HepG2 (cell line): ENCODE measurements around the gene NT5C. TPM values are rescaled to one million over a fixed set of nuclear protein-coding genes. Genes with fewer than 3 reads are reported as not detected.

ENCODE experiments used
- ZNF572 ChIP-seq: sonication (generic); formaldehyde crosslinking; IDR thresholded peaks from 2 replicates; pipeline ENCODE4 v1.5.1; 2020; ENCODE audit warnings: mild to moderate bottlenecking, missing genetic modification reagents
- ZSCAN20 ChIP-seq: sonication (generic); formaldehyde crosslinking; IDR thresholded peaks from 2 replicates; pipeline ENCODE4 v1.4.0; 2020; ENCODE audit warnings: missing genetic modification reagents, mild to moderate bottlenecking, borderline replicate concordance
- polyA plus RNA-seq, 8 experiments: library from polyadenylated mRNA; depleted of rRNA in 3 of 8; stranded (reverse) in 7 of 8; unstranded in 1 of 8; fragments of >200 nt; fragmentation: Illumina TruSeq in 4 of 8; extraction: Trizol in 4 of 8; gene quantifications; 2 replicates each; pipeline versions ENCODE4 v1.2.1 to v1.2.3, GENCODE V29; 2011 to 2016; ENCODE audit warnings: low read depth in 4 of 8, missing spikeins in 1 of 8, mixed read lengths in 1 of 8; ENCODE audit not compliant: insufficient read depth in 1 of 8
- total RNA-seq, 5 experiments: library from RNA; depleted of rRNA; stranded (reverse); fragments of >200 nt; fragmentation: Illumina TruSeq; extraction: Trizol; gene quantifications; 2 replicates each; pipeline ENCODE4 v1.2.3, GENCODE V29; 2016; ENCODE audit warnings: low read depth in 1 of 5
- TF ChIP-seq, protein P1 (sequence below): sonication (generic); formaldehyde crosslinking; IDR thresholded peaks from 2 replicates; pipeline ENCODE4 v1.4.0; 2020; ENCODE audit warnings: missing genetic modification reagents, mild to moderate bottlenecking, borderline replicate concordance
- TF ChIP-seq, protein P2 (sequence below): sonication (generic); formaldehyde crosslinking; IDR thresholded peaks from 2 replicates; pipeline ENCODE4 v1.5.0; 2020; ENCODE audit warnings: mild to moderate bottlenecking, missing genetic modification reagents, borderline replicate concordance
- TF ChIP-seq, protein P3 (sequence below): sonication (generic); formaldehyde crosslinking; IDR thresholded peaks from 2 replicates; pipeline ENCODE4 v1.5.1; 2020; ENCODE audit warnings: missing genetic modification reagents, mild to moderate bottlenecking, borderline replicate concordance

The NT5C gene
- total and polyA plus RNA-seq, 2 of the 13 experiments (the other 11 are each of a cell fraction or from before 2014, with no cell fraction given) = 42.8 to 48.6 TPM

DNA sequence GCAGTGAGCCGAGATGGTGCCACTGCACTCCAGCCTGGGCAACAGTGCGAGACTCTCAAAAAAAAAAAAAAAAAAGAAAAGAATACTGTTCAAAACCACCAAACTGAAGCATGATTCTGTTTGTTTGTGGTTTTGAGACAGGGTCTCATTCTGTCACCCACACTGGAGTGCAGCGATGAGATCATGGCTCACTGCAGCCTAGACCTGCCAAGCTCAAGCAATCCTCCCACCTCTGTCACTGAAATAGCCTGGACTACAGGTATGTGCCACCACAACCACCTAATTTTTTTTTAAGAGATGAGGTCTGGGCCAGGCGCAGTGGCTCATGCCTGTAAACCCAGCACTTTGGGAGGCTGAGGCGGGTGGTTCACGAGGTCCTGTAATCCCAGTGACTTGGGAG, 46.9 kb upstream of the NT5C start (continued):
- TF ChIP-seq, protein P1, sequence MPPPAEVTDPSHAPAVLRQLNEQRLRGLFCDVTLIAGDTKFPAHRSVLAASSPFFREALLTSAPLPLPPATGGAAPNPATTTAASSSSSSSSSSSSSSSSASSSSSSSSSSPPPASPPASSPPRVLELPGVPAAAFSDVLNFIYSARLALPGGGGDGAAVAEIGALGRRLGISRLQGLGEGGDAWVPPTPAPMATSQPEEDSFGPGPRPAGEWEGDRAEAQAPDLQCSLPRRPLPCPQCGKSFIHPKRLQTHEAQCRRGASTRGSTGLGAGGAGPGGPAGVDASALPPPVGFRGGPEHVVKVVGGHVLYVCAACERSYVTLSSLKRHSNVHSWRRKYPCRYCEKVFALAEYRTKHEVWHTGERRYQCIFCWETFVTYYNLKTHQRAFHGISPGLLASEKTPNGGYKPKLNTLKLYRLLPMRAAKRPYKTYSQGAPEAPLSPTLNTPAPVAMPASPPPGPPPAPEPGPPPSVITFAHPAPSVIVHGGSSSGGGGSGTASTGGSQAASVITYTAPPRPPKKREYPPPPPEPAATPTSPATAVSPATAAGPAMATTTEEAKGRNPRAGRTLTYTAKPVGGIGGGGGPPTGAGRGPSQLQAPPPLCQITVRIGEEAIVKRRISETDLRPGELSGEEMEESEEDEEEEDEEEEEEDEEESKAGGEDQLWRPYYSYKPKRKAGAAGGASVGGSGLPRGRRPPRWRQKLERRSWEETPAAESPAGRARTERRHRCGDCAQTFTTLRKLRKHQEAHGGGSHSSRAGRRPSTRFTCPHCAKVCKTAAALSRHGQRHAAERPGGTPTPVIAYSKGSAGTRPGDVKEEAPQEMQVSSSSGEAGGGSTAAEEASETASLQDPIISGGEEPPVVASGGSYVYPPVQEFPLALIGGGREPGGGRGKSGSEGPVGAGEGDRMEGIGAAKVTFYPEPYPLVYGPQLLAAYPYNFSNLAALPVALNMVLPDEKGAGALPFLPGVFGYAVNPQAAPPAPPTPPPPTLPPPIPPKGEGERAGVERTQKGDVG (CRISPR knock-in tag) = no peak
- no peak for TF ChIP-seq ZSCAN20
- TF ChIP-seq, protein P2, sequence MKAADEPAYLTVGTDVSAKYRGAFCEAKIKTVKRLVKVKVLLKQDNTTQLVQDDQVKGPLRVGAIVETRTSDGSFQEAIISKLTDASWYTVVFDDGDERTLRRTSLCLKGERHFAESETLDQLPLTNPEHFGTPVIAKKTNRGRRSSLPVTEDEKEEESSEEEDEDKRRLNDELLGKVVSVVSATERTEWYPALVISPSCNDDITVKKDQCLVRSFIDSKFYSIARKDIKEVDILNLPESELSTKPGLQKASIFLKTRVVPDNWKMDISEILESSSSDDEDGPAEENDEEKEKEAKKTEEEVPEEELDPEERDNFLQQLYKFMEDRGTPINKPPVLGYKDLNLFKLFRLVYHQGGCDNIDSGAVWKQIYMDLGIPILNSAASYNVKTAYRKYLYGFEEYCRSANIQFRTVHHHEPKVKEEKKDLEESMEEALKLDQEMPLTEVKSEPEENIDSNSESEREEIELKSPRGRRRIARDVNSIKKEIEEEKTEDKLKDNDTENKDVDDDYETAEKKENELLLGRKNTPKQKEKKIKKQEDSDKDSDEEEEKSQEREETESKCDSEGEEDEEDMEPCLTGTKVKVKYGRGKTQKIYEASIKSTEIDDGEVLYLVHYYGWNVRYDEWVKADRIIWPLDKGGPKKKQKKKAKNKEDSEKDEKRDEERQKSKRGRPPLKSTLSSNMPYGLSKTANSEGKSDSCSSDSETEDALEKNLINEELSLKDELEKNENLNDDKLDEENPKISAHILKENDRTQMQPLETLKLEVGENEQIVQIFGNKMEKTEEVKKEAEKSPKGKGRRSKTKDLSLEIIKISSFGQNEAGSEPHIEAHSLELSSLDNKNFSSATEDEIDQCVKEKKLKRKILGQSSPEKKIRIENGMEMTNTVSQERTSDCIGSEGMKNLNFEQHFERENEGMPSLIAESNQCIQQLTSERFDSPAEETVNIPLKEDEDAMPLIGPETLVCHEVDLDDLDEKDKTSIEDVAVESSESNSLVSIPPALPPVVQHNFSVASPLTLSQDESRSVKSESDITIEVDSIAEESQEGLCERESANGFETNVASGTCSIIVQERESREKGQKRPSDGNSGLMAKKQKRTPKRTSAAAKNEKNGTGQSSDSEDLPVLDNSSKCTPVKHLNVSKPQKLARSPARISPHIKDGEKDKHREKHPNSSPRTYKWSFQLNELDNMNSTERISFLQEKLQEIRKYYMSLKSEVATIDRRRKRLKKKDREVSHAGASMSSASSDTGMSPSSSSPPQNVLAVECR (CRISPR knock-in tag) = no peak
- TF ChIP-seq, protein P3, sequence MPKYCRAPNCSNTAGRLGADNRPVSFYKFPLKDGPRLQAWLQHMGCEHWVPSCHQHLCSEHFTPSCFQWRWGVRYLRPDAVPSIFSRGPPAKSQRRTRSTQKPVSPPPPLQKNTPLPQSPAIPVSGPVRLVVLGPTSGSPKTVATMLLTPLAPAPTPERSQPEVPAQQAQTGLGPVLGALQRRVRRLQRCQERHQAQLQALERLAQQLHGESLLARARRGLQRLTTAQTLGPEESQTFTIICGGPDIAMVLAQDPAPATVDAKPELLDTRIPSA (CRISPR knock-in tag) = no peak
- no peak for TF ChIP-seq ZNF572
